GM21423 (cell line): Measurements from ENCODE around the gene FAM227B.

Experiments used
- ATAC-seq: cut with Tn5 transposase; IDR thresholded peaks from one replicate; pipeline ENCODE4 v1.9.1; 2021; ENCODE audit warnings: mild to moderate bottlenecking, moderate library complexity; ENCODE audit not compliant: unreplicated experiment

The FAM227B gene

GRCh38 chr15:49303003-49303402 lies 317.6 kb downstream of the FAM227B start:
- no peak for ATAC-seq

- no peak for ATAC-seq
These were observed 319.1 kb downstream of the FAM227B start for GRCh38 chr15:49301562-49301961.

- ATAC-seq: no peak
These were observed 319.8 kb downstream of the FAM227B start for GRCh38 chr15:49300856-49301255.

- no peak for ATAC-seq
These were observed 323.0 kb downstream of the FAM227B start for GRCh38 chr15:49297584-49297983.

DNA sequence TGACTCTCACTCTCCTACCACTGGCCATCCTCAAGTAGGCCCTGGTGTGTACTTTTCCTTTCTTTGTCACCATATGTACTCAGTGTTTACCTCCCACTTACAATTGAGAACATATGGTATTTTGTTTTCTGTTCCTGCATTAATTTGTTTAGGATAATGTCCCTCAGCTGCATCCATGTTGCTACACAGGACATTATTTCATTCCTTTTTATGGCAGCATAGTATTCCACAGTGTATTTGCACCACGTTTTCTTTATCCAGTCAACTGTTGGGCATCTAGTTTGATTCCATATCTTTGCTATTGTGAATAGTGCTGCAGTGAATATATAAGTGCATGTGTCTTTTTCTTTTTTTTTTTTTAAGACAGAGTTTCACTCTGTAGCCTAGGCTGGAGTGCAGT lies 324.4 kb downstream of the FAM227B start:
- ATAC-seq: no peak

GRCh38 chr15:49293941-49294340 lies 326.7 kb downstream of the FAM227B start:
- no peak for ATAC-seq

GRCh38 chr15:49290191-49290590 lies 330.4 kb downstream of the FAM227B start:
- no peak for ATAC-seq

- ATAC-seq: no peak
These were observed 332.2 kb downstream of the FAM227B start for GRCh38 chr15:49288391-49288790.

GRCh38 chr15:49287481-49287880 lies 333.1 kb downstream of the FAM227B start:
- ATAC-seq: no peak

DNA sequence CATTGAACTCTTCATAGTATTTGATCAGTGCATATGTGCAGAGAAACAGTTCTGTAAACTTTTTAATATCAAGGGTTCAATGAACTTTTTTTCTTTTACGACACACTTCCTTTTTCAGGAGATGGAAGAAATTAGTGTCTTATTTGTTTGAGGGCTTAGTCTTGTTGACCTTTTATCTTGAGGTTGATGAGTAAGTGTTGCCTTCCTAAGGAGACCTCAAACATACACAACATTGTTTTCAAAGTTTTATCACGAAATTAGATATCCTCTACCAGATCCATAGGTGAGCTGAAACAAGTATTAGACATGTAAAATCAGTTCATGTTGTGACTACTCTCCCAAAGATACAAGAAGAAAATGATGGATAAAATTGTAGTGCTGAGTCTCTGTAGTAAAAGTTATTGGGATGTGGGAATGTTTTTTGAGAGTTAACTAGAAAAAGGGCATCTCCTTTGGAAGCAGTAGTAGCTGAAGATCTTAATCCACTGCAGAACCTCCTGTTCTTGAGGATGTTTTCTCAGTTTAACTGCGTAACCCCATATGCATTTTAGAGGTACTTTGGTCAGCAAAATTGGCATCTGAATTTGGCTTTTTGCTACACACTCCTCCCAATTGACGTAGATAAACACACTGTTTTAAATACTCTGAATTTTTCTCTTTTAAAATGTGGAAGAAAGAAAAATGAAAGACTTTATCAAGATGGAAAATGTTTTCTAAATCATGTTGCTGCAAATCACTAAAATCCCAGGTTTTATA lies 333.8 kb downstream of the FAM227B start:
- ATAC-seq: no peak

DNA sequence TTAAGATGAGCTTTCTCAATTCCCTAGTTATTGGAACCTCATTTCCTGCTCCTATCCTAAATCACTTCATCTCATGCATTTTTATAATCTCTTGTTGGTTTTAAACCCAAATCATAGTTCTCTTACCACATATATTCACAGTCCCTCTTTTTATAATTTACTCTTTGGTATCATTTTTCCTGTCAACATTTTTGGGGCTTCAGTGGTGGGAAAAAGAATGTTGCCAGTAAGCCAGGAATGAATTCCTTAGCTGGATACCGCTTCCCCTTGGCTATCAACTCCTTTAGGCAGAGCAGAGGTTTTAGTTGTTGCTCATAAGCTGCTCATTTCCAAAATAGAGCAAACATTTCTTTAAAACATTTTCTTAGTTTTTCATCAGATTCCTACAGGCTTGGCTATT lies 338.3 kb downstream of the FAM227B start:
- no peak for ATAC-seq

GRCh38 chr15:49279521-49280456 lies 340.8 kb downstream of the FAM227B start:
- no peak for ATAC-seq

DNA sequence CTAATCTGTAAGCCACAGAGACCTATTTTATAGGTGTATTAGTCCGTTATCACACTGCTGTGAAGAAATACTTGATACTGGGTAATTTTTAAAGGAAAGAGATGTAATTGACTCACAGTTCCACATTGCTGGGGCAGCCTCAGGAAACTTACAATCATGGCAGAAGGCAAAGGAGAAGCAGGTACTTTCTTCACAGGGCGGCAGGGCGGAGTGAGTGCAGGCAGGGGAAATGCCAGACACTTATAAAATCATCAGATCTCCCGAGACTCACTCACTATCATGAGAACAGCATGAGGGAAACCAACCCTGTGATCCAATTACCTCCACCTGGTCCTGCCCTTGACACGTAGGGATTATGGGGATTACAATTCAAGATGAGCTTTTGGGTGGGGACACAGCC lies 341.9 kb downstream of the FAM227B start:
- no peak for ATAC-seq
